Epithelial cell of esophagus (primary cell): Measurements from ENCODE around the gene METRNL.
"Not testable (repeated sequence)": the region's sequence is repeated elsewhere in the genome, so short reads cannot be mapped to it uniquely, and the experiment has no call there.

ENCODE experiments used
- DNase-seq: peaks from one replicate; pipeline ENCODE4 v3.0.0; 2010; ENCODE audit warnings: low read depth
- H3K4me3 ChIP-seq: 2 replicates; pipeline ENCODE4 v1.5.1; 2011; ENCODE audit warnings: mild to moderate bottlenecking, low read length, control low read depth
- CTCF ChIP-seq: IDR thresholded peaks from 2 replicates; pipeline ENCODE4 v1.5.1; 2011; ENCODE audit warnings: low read depth, mild to moderate bottlenecking, low read length, control low read depth, inconsistent platforms; ENCODE audit not compliant: insufficient read depth; ENCODE audit errors: missing control alignments

Gene METRNL

GRCh38 chr17:83135692-83136091, 56.3 kb downstream of the METRNL start:
- DNase-seq = no peak
- TF ChIP-seq CTCF = no peak
- no peak overlapping the region for H3K4me3 ChIP-seq

- DNase-seq = no peak
- no peak for TF ChIP-seq CTCF
- H3K4me3 ChIP-seq = no peak overlapping the region
Measured at GRCh38 chr17:83136156-83136555, 56.7 kb downstream of the METRNL start.

- TF ChIP-seq CTCF = no peak
- DNase-seq = no peak
- no peak overlapping the region for H3K4me3 ChIP-seq
Measured at GRCh38 chr17:83136931-83137330, 57.5 kb downstream of the METRNL start.

- no peak for TF ChIP-seq CTCF
- H3K4me3 ChIP-seq = no peak overlapping the region
- no peak for DNase-seq
Measured at GRCh38 chr17:83137523-83137922, 58.1 kb downstream of the METRNL start.

GRCh38 chr17:83138820-83139219, 59.4 kb downstream of the METRNL start:
- no peak for TF ChIP-seq CTCF
- DNase-seq = no peak
- H3K4me3 ChIP-seq = no peak overlapping the region

GRCh38 chr17:83139541-83140248, 60.3 kb downstream of the METRNL start:
- not testable (repeated sequence) for H3K4me3 ChIP-seq, DNase-seq

- not testable (repeated sequence) for H3K4me3 ChIP-seq, DNase-seq
Measured at GRCh38 chr17:83140249-83140566, 60.8 kb downstream of the METRNL start.

GRCh38 chr17:83142619-83143018, 63.2 kb downstream of the METRNL start:
- no peak for DNase-seq
- TF ChIP-seq CTCF = no peak
- no peak overlapping the region for H3K4me3 ChIP-seq
